Stimulated activated CD4-positive, alpha-beta T cell treated with anti-CD3 and anti-CD28 coated beads, Interleukin-2, amount 100 ng/mL, for 4 hours (primary cell): ENCODE results near the gene ZNF664.

ENCODE experiments used
- DNase-seq: peaks from one replicate; pipeline ENCODE4 v3.0.0-alpha.2; 2020; ENCODE audit warnings: low read depth

Gene ZNF664

DNA sequence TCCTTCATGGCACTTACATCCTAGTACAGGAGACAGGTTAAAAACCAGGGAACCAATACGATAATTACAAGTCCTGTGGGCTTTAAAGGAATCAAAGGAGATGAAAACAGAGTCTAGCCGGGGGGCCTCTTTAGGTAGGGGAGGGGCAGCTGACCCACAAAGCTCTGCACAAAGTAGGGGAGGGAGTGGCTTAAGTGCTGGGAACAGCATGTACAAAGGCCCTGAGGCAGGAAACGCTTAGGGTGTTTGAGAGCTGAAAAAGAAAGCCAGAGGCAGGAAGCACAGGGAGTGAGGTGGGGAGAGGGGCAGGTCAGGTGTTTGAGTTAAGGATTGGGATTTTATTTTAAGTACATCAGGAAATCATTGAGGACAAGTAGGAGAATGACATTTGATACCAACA, 37.7 kb downstream of the ZNF664 start:
- DNase-seq = no peak

DNA sequence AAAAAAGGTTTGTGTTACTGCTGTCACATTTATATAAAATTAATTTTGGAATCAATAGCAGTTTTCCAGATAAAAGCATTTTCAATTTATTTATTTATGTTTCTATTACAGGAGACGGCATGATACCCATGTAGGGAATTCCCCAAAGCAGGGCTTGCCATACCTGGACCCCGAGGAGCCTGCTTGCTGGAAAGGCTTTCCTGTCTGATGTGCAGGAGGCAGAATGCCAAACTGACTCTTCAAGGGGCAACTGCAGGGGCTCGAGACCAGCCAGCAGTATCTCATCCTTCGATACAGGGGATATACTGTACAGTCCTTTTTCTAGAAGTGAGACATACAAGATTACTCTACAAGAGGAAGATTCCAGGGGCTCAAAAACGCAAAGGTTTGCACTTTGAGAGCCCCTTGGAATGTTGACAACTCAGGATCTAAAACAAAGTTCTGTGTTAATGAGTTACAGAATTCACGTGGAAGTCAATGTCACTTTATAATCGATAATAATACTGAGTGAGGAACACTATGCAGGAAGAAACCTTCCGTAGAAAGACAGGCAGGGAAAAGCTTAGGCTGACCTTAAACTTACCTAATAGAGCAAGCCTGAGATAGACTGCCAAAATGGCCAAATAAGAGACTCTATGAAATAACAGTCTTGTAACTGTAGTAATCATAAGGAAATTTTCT, 38.6 kb downstream of the ZNF664 start:
- DNase-seq = no peak

DNA sequence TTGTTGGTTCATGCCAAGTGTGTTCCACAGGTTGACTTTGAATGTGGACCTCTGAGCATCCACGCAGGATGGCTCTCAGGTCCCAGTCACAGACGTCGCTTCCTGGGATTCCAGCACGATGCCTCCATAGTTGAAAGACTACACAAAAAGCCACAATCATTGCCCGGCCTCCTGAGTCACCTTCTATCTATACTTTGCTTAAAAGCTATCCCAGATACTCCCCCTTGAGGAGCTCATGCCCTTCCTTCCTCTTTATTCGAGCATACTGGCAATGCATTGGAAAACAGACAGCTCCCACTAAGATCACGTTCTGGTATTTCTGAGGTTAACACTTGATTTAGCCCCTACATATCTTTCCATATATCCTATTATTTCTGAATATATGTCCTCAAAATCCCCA, 40.1 kb downstream of the ZNF664 start:
- no peak for DNase-seq

DNA sequence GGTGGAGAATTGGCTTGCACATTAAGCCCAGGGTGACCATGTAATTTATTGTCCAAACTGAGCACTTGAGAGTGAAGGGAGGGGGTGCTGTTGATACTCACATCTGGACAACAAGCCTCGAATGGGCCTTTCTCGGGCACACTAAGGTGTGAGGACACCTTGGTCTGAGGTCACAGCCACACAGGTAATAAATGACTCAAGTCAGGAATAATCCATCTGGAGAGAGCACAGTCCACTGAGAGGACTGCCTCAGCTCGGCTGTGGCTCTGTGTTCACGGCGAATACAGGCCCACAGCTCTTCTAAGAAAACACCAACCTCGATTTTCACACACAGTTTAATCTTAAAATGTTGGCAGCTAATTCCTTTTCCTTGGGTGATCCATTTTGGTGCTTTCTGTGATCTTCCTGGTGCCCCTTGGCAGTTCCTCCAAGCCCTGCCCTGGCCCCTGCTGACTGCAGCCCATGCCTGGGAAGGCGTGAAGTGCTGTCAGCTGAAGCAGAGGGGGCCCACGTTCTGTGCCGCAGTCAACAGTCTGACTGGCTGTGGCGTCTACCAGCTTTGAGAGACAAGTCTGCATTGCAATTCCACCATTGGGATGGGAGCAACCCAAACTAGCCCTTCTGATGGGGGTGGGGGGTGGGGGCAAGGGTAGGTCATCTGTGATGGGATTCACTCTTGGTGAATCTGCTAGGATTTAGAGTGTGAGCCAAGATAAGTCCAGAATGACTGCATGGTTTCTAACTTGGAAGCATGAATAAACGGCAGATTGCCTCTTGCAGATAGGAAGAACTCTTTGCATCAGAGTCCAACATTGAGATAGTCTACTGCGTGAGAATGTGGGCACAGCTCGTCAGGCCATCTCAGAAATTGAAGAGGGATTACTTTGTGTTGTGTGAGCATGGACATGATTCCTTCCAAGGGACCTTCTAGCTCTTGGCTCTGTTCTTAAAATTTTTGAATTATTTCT, 42.8 kb downstream of the ZNF664 start:
- no peak for DNase-seq

DNA sequence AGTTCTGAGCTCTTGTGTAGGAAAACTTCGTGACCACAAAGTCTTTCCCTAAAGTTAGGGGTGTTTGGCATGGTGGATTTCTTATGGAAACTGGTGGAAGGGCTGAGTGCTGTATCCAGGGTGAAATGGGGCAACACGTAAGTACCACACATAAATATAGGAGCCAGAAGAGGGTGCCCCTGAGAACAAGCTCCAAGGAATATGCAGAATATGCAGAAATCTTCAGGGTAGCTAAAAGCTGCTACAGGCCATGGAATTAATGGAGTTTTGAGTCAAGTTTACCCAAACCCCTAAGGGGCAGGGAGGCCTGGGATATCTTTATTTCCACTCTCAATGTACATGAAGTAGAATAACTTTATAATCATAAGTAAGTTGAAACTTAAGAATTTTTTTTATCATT, 44.0 kb downstream of the ZNF664 start:
- no peak for DNase-seq

DNA sequence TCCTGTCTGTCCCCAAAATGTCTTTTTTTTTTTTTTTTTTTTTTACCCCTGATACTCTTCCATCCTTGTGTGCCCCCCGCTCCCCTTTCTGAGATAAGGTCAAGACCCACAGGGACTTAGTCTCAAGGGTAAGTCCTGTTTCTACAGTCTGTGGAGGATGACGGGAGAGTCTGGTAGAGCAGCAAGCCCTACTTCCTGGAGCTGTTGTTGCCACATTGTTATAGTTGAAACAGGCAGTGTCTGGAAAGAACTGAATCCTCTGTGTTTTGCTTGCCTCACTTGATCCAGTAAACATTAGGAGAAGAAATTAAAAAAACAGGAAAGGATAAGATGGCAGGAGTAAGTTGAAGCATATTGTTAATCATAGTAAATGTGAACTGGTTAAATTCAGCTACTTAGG, 45.5 kb downstream of the ZNF664 start:
- DNase-seq = no peak

DNA sequence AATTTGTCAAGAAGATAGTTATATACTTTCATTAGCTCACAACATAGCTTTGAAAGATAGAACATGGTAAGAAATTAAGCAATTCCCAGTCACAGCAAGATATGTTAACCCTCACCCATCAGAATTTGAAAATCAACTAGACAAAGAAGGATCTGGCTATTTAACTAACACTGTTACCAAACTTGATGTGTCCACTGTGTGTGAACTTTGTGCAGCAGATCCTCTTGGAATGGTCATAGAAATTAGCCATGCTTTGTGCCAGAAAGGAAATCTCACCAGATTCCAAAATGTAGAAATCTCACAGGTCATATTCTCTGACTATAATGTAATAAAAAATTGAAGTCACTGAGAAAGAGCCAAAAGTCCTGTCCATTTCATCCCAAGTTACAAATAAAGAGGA, 46.1 kb downstream of the ZNF664 start:
- DNase-seq = no peak

DNA sequence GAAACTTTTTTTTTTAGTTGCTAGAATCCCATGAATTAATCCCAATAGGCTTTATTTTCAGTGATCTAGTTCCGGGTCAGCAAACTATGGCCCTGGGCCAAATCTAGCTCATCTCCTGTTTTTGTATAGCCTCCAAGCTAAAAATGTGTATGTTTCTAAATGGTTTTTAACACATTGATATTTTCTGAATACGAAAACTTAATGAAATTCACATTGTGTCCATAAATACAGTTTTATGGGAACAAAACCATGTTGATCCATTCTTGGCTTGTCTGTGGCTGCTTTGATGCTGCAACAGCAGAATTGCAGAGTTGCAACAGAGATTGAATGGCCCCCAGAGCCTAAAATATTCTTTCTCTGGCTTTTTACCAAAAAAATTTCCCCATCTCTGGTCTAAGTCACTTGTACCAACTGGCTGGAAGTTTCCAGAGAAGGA, 47.5 kb downstream of the ZNF664 start:
- no peak for DNase-seq

DNA sequence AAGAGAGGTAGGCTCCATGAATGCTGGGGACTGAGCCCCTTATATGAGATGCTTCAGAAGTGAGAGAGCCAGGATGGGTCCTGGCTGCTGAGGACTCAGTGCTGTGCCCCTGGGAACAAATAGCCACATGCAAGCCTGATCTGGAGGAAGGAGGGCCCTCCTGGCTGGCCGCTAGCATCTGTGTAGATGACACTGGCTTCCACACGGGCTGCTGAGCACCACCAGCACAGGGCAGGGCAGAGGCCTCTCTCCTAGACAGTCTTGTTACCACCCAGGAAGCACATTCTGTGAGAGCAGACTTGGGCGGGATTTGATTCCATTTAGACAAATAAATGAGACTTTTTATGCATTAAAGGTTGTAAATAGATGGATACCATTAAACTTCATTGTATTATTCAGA, 48.0 kb downstream of the ZNF664 start:
- no peak for DNase-seq

DNA sequence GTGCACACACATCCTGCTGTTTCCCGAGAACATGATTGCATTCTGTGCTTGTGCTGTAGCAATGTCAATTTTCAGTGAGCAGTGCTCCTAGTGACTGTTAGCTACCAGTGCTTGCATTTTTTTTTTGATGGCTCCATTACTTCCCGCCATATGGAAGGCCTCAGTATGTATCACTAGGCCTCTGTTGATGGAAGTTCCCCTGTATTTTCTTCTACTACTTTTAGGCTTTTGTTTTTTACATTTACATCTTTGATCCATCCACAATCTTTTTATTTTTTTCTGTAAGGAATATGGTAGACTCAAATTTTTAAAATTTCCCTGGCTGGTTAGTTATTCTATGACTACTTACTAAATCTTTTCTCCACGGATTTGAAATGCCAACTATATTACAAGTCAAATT, 49.1 kb downstream of the ZNF664 start:
- no peak for DNase-seq

DNA sequence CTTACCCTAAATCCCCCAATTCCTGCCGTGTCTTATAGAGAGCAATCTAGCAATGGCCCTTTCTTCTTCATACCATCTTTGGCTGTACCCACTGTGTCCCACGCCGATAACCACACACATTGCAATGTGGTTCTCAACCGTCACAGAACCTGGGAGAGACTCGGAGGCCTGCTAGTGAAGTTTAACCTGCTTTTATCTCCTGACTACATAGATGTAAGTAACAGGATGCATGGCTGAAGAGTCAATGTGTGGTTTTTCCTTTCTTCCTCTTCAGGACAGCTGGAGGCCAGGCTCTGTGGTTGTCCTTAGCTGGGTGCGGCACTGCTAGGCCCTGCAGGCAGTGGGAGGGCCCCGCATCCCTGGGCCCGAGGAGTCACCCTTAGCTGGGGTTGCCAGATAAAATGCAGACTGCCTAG, 51.3 kb downstream of the ZNF664 start:
- no peak for DNase-seq

DNA sequence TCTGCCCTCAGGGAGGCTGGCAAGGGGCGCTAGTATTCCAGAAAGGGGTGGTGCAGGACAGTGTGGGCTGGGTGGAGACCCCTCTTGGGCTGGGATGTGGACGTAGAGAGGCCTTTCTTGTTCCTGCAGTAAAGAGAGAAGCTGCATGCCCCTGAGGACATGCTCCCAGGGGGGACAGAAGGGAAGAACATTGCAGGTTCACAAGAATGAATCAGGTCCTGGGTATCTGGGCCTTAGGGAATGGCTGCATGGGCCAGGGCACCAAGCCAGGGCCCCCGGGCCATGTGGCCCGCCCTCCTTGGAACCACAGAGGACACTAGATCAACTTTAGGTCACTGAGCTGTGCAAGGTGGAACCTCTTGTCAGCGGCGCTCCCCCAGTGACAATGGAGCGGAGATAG, 51.8 kb downstream of the ZNF664 start:
- no peak for DNase-seq

DNA sequence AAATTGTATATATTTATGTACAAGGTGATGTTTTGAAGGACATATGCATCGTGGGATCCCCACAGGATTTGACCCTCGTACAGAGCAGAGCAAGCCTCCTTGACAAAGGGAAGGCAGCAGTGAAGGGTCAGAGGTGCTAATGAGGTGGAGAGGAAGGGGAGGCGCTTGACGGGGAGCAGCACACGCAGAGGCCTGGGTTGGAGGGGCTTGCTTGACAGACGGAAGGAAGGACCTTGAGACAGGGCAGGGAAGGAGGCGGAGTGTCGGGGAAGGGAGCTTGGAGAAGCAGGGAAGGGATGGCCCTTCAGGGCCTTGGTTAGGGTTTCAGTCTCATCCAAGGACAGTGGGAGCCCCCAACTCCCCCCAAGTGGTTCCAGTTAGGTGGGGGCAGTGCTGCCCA, 52.6 kb downstream of the ZNF664 start:
- DNase-seq = no peak

DNA sequence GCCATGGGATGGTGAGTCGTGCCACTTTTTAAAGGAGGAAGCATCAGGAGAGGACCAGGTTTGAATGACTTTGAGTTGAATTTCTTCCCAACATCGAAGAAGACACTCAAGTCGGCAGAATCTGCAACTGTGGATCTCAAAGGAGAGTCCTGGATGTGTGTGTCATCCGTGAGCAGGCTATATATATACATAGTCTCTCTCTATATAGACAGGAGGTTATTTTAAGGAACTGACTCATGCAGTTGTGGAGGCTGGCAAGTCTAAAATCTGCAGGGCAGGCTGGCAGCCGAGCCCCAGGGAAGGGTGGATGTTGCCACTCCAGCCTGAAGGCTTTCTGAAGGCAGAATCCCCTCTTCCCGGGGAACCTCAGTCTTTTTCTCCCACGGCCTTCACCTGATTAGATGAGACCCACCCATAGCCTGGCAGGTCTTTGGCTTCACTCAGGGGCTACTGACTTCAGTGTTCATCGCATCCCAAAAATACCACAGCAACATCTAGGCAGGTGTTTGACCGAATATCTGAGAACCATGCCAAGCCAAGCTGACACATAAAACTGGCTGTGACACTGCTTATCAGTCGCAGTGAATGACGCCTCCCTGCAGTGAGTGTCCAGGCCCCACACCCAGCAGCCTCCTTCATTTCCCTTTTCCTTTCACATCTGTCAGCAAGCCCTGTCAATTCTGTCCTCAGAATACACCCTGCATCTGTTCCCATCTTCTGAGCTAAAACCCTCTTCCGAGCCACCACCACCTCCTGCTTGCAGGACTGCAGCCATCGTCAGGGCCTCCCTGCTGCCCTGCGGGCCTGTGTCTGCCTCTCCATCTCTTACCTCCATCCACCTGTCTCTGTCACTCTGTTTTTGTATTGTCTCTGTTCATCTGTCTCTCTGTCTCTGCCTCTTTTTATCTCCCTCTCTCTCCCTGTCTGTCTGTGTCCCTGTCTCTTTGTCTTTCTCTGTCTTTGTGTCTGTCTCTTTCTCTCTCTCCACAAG, 54.0 kb downstream of the ZNF664 start:
- no peak for DNase-seq

DNA sequence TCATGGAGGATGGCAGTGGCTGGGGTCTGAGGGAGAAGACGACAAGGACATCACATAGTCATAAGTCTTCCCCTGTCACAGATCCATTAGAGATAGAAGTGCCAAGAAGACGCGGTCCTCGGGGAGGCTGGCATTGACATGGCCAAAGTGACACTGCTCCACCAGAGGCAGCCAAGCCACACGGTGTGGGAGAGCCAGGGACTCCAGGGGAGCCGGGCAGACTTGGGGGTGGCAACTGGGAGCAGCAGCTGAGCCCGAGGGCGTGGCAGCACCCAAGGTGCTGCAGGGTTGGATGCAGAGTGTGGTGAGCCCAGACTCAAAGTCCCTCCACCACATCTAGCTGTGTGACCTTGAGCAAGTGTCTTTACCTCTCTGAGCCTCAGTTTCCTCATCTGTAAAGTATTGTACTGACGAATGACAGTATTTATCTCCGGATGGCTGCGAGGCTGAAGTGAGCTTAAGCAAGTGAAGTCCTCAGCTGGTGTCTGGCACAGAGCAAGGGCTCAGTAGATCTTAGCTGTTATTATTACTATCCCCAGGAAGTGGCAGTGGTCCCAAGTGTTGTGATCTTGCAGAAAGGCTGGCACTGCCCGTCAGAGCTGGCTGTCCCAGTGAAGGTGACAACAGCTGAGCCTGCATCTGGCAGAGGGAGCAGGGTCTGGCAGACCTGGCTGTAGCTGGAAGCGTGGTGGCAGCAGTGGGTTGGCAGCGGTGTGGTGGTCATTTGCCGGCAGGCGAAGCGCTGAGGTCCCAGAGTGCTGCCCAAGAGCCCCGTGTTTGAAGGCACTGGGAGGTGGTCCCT, 54.9 kb downstream of the ZNF664 start:
- DNase-seq = no peak

DNA sequence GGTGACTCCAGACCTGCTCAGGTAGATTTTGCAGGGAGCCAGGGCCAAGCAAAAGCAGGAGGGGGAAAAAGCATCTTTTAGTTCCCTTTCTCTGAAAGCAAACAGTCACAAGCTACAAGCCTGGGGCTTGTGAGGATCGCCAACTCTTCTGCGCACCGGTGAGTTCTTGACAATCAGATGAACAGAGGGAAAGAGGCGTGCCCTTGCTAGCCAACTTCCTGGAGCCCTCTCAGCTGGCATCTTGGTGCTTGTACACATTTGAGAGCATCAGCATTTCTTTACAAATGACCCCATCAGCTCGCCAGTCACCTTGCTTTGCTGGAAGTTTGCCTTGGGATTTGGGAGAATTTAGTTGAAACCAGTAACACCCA, 55.5 kb downstream of the ZNF664 start:
- DNase-seq = no peak

DNA sequence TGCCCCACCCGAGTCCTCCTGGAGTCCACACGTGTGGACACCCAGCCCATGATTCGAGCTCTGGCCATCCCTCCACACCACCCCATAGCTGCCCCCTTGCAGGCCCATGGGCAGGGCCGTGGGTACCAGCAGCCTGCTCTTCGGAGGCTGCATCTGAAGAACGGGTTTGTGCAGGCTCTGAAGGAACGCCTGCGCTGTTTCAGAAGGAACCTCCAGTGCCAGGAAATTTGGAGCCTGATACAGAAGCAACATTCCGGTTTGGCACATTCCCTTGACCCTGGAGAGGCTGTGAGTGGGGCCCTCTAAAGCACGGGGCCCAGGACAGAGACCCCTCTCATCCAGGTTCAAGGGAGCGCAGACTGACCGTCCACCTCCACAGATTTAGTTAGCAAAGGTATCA, 57.0 kb downstream of the ZNF664 start:
- no peak for DNase-seq

DNA sequence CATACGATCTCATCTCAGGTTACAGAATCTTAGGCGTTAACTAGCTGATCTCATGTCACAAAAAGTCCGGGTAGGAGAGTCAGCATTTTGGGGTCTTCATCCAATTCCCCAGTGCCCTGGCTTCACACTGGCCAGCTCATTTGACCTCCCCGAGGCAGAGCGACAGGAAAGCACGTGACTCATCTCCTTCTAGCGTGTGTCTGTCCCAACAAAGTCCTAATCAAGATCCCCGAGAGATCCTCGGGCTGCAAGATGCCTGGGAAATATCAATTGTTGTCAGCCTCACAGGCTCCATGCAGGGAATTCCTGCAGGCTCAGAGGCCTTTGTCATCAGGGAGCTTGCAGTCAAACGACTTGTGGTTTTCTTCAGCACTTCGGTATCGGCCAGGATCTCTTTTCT, 57.5 kb downstream of the ZNF664 start:
- DNase-seq = no peak

DNA sequence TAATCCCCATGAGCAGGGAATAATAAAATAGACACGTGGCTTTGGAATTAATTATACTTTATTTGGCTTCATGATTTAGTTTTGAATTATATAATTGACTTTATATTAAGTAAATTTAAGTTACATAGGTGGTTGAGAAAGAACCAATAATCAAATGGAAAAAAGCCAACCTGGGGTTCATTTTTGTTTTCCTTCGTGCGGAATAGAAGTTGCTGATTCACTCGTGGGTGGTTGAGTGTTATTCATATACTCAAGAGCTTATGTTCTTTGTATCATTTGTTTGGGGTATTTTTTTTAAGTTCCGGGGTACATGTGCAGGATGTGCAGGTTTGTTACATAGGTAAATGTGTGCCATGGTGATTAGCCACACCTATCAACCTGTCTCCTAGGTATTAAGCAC, 58.0 kb downstream of the ZNF664 start:
- no peak for DNase-seq

DNA sequence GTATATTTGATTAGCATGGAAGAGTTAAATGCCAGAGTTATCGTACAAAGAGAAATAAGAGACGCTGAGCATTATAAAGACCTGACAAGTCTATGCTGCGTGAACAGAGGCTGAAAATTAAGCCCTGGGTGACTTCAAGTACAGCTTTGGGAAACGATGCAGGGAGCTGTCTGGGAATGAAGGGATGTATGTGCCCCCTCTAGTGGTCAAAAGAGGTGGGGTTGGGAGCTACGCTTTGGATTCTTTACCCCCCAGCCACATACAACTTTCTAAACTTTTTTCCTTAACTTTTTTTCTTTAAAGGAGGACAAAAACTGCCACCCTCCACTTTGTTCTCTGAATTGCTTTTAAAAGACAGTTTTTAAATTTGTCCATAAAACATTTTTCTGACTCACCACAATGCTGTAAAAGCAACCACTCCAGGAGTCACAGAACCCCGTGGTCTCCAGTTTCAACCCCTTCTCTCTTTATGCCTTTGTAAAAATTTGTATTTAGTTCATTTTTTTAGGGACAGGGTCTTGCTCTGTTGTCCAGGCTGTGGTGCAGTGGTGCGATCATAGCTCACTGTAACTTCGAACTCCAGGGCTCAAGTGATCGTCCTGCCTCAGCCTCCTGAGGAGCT, 59.4 kb downstream of the ZNF664 start:
- DNase-seq = no peak

DNA sequence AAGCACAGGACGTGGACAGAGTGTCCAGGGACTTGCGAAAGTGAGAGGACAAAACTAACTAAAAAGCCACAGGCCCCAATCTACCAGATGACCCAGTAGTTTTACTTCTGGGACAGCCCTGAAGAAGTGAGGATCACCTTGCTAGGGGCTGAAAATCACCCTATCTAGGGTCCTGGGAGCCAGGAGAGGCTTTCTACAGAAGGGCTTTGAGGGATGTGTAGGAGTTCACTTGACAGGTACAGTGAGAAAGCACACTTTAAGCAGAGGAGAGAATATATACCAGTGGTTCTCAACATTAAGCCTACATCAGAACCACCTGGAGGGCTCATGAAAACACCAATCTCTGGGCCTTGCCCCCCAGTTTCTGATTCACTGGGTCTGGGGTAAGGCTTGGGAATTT, 60.8 kb downstream of the ZNF664 start:
- no peak for DNase-seq
